Ascending aorta (tissue), 2 donors: ENCODE data around the gene DDX6. TPM values are rescaled to one million over a fixed set of nuclear protein-coding genes. Genes with fewer than 3 reads are reported as not detected.

Source experiments
- DNase-seq, 2 donors: peaks; one replicate each; pipeline ENCODE4 v3.0.0-alpha.2; 2019; ENCODE audit warnings: low spot score in 2 of 2
- H3K27ac ChIP-seq, 2 donors: fragments of 200-600 bp; sonication (generic); one replicate each; pipeline ENCODE4 v1.5.1; 2016 to 2017; ENCODE audit warnings: mild to moderate bottlenecking in 1 of 2
- H3K27me3 ChIP-seq: fragments of 200-600 bp; sonication (generic); one replicate; pipeline ENCODE4 v1.5.1; 2017
- H3K36me3 ChIP-seq, 2 donors: fragments of 200-600 bp; sonication (generic); one replicate each; pipeline ENCODE4 v1.5.1; 2016
- H3K4me1 ChIP-seq, 2 donors: fragments of 200-600 bp; sonication (generic); one replicate each; pipeline ENCODE4 v1.5.1; 2016 to 2017; ENCODE audit warnings: mild to moderate bottlenecking in 1 of 2
- H3K4me3 ChIP-seq, 2 donors: fragments of 200-600 bp; sonication (generic); one replicate each; pipeline ENCODE4 v1.5.1; 2016 to 2017; ENCODE audit warnings: mild to moderate bottlenecking in 1 of 2
- H3K9me3 ChIP-seq, 2 donors: fragments of 200-600 bp; sonication (generic); one replicate each; pipeline ENCODE4 v1.5.1; 2016
- intact Hi-C: fragments of 100-400 bp; cut with DNase I; formaldehyde crosslinking; loops from one replicate; pipeline ENCODE4 v1.15.1; 2023
- total RNA-seq: library from RNA; depleted of rRNA; stranded (reverse); fragments of >200 nt; gene quantifications from one replicate; pipeline ENCODE4 v1.1.0, GENCODE V29; 2016
- TF ChIP-seq, protein P1 (sequence below), 3 experiments: fragments of 200-600 bp in 2 of 3; fragments of 450-650 bp in 1 of 3; sonication (generic) in 2 of 3; IDR thresholded peaks; one replicate each; pipeline ENCODE4 v1.5.1; 2016 to 2019; ENCODE audit warnings: antibody characterized with exemption in 3 of 3, mild to moderate bottlenecking in 1 of 3, moderate library complexity in 1 of 3

DDX6 gene
- total RNA-seq, 1 donor from 2014 or later: 25.9 TPM

DNA sequence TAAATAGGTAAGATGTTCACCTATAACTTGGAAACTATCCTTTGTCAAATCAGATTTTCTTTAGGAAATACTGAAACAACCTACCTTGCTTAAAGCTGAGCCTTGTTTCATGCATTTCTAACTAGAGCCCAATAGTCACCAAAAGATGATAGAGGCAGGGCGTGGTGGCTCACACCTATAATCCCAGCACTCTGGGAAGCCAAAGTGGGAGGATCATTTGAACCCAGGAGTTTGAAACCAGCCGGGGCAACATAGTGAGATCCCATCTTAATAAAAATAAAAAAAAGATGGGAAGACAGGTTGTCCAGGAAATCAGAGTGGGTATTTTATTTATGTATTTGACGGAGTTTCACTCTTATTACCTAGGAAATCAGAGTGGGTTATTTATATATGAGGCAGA lies 38.3 kb downstream of the DDX6 start:
- Histone ChIP-seq H3K9me3 (no peaks in the 10 kb centered on the region), H3K36me3 (peaks cover 60 to 82% of the 10 kb centered on the region in 2 donors), H3K27ac (no peak overlapping the region), H3K27me3 (no peaks in the 10 kb centered on the region), H3K4me1 (peaks cover 3 to 27% of the 10 kb centered on the region in 2 donors), H3K4me3 (no peak overlapping the region)
- no peak for DNase-seq
- TF ChIP-seq, protein P1, sequence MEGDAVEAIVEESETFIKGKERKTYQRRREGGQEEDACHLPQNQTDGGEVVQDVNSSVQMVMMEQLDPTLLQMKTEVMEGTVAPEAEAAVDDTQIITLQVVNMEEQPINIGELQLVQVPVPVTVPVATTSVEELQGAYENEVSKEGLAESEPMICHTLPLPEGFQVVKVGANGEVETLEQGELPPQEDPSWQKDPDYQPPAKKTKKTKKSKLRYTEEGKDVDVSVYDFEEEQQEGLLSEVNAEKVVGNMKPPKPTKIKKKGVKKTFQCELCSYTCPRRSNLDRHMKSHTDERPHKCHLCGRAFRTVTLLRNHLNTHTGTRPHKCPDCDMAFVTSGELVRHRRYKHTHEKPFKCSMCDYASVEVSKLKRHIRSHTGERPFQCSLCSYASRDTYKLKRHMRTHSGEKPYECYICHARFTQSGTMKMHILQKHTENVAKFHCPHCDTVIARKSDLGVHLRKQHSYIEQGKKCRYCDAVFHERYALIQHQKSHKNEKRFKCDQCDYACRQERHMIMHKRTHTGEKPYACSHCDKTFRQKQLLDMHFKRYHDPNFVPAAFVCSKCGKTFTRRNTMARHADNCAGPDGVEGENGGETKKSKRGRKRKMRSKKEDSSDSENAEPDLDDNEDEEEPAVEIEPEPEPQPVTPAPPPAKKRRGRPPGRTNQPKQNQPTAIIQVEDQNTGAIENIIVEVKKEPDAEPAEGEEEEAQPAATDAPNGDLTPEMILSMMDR (IDR thresholded peaks at IDR 0.05): no peak
- intact Hi-C loops: loop anchor here (5.0 kb wide), 1 partner anchor 60 kb away; no protein-coding TSS in a partner anchor

DNA sequence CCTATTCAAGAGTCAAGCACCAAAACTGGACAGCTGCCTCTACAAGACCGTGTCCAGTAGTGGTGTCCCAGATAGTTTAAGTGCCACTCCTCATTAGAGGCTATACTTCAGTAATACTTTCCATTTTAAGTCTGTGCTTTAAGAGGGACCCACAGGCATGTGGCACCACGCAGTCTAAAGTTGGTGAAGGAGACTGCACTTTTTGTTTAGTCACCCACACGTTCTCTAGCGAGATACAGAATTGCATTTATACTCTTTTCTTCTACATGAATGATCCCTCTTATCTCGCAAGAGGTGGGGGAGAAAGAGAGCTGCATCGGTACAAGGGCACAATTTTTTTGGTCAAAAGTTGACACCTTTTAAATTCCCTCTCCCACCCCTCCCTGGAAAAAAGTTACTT lies 41.5 kb downstream of the DDX6 start:
- Histone ChIP-seq H3K4me1 (peaks cover 3 to 27% of the 10 kb centered on the region in 2 donors), H3K9me3 (no peaks in the 10 kb centered on the region), H3K4me3 (no peak overlapping the region), H3K27me3 (no peaks in the 10 kb centered on the region), H3K36me3 (peaks cover 32 to 50% of the 10 kb centered on the region in 2 donors), H3K27ac (peak overlapping the region; percentile 39 to 61)
- TF ChIP-seq, protein P1 (IDR thresholded peaks at IDR 0.05): no peak
- intact Hi-C loops: no loop called here
- DNase-seq: no peak

DNA sequence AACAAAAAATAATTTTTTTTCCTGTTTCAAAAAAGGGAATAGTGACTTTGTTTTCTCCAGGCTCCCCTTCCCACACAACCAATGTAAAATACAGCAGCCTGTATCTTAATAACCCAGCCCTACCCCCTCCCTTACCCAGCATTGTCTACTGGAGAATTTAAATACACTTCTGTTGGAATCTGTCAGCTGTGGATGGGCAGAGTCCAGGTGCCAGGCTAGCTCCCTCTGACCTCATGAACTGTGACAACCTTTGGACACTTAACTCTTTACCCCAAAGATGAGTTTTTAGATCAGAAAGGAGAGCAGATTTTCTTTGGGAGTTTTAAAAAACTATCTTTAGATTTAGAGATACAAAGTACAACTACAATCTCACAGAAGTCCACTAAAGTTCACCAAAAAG lies 42.9 kb downstream of the DDX6 start:
- Histone ChIP-seq H3K4me3 (no peak overlapping the region), H3K27ac (peak overlapping the region; percentile 39 to 56), H3K36me3 (peaks cover 18 to 36% of the 10 kb centered on the region in 2 donors), H3K9me3 (no peaks in the 10 kb centered on the region), H3K4me1 (peaks cover 3 to 27% of the 10 kb centered on the region in 2 donors), H3K27me3 (no peaks in the 10 kb centered on the region)
- no peak for DNase-seq
- intact Hi-C loops: no loop called here
- TF ChIP-seq, protein P1 (IDR thresholded peaks at IDR 0.05): no peak

DNA sequence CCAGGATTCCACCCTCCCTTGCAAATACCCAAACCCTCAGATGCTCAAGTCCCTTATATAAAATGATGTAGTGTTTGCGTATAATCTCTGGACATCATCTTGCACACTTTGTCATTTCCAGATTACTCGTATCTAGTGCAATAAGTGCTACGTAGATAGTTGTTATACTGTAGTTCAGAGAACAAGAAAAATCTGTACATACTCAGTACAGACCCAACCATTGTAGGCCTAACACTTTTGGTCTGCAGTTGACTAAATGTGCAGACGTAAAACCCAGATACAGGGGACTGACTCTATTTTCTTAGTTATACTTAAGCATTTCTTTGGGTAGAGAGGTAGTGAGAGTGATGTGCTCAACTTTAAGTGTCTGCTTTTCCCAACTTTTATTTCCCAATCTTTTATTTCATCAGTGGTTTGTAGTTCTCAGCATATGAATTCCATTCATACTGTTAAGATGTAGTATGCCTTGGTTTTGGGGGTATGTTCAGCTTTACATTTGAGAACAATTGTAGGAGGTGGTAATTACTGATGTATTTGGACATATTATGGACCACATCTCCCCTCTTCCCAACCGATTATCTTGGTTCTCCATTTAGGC lies 43.9 kb downstream of the DDX6 start:
- Histone ChIP-seq H3K4me1 (peaks cover 3 to 27% of the 10 kb centered on the region in 2 donors), H3K9me3 (no peaks in the 10 kb centered on the region), H3K36me3 (peaks cover 14 to 26% of the 10 kb centered on the region in 2 donors), H3K27me3 (no peaks in the 10 kb centered on the region), H3K27ac (peak overlapping the region in 1 of 2 donors; percentile 56), H3K4me3 (no peak overlapping the region)
- TF ChIP-seq, protein P1 (IDR thresholded peaks at IDR 0.05): no peak
- intact Hi-C loops: no loop called here
- no peak for DNase-seq

DNA sequence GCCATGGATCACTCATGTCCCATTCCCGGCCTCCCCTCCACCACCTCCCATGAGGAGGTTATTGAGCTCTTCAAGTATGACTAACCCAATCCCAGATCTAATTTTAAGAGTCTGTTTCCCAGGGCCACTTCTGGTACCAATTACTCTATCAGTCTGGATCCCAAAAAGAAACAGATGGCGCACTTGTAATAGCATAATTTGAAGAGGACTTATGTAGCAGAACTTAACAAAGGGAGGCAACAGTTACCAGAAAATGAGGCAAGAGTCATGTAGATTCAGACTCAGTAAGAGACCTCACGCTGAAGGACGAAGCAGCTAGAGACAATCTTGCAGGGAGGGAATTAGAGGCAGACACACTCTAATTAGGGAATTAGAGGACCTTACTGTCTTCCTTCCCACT lies 46.9 kb downstream of the DDX6 start:
- no peaks in the 10 kb centered on the region for H3K9me3 ChIP-seq
- intact Hi-C loops: no loop called here
- DNase-seq: no peak

More for the DNA sequence above, 46.9 kb downstream of the DDX6 start:
- Histone ChIP-seq H3K4me3 (no peak overlapping the region), H3K36me3 (peaks cover 0 to 4% of the 10 kb centered on the region in 2 donors), H3K27ac (no peak overlapping the region), H3K4me1 (peaks cover 0 to 11% of the 10 kb centered on the region in 2 donors), H3K27me3 (no peaks in the 10 kb centered on the region)
- TF ChIP-seq, protein P1 (IDR thresholded peaks at IDR 0.05): no peak
